Keratinocyte (primary cell): ENCODE results near the gene SYTL1. TPM values are rescaled to one million over a fixed set of nuclear protein-coding genes. Genes with fewer than 3 reads are reported as not detected.

ENCODE experiments used
- DNase-seq: peaks from one replicate; pipeline ENCODE4 v3.0.0-alpha.2; 2011; ENCODE audit warnings: low read depth, missing footprints, low spot score
- FAIRE-seq: peaks from 2 replicates; lab custom pipeline; 2011; peaks lifted over from hg19 to GRCh38; lab: Jason Lieb, UNC
- H2AFZ ChIP-seq: 2 replicates; pipeline ENCODE4 v1.6.0; 2012; ENCODE audit warnings: low read length, control low read depth, inconsistent platforms; ENCODE audit not compliant: control insufficient read depth
- H3K27ac ChIP-seq: 2 replicates; pipeline ENCODE4 v1.5.1; 2011; ENCODE audit warnings: low read length; ENCODE audit not compliant: control insufficient read depth, insufficient read depth
- H3K27me3 ChIP-seq: 3 replicates; pipeline ENCODE4 v1.6.0; 2011; ENCODE audit warnings: low read length; ENCODE audit not compliant: control insufficient read depth, insufficient read depth; ENCODE audit errors: extremely low read depth
- H3K36me3 ChIP-seq, 2 experiments: 2 replicates in 1 of 2; 3 replicates in 1 of 2; pipeline ENCODE4 v1.5.1; 2011; ENCODE audit warnings: low read length in 2 of 2, mild to moderate bottlenecking in 1 of 2; ENCODE audit not compliant: control insufficient read depth in 2 of 2, insufficient read depth in 2 of 2; ENCODE audit errors: extremely low read depth in 1 of 2
- H3K4me1 ChIP-seq: 3 replicates; pipeline ENCODE4 v1.5.1; 2011; ENCODE audit warnings: low read length; ENCODE audit not compliant: control insufficient read depth, insufficient read depth; ENCODE audit errors: extremely low read depth
- H3K4me2 ChIP-seq: 3 replicates; pipeline ENCODE4 v1.6.0; 2011; ENCODE audit warnings: low read depth, low read length; ENCODE audit not compliant: control insufficient read depth, insufficient read depth; ENCODE audit errors: extremely low read depth
- H3K4me3 ChIP-seq, 3 experiments: fragments of 200-600 bp in 1 of 3; sonication (generic) in 1 of 3; 2 replicates in 2 of 3; 3 replicates in 1 of 3; pipeline ENCODE4 v1.5.1; 2011 to 2016; ENCODE audit warnings: low read length in 3 of 3, mild to moderate bottlenecking in 3 of 3, control low read depth in 2 of 3, inconsistent platforms in 1 of 3, low read depth in 1 of 3, mixed read lengths in 1 of 3, mixed run types in 1 of 3, moderate library complexity in 1 of 3; ENCODE audit not compliant: control insufficient read depth in 2 of 3, insufficient read depth in 2 of 3; ENCODE audit errors: extremely low read depth in 1 of 3
- H3K79me2 ChIP-seq: 2 replicates; pipeline ENCODE4 v1.6.0; 2012; ENCODE audit warnings: low read length; ENCODE audit not compliant: control insufficient read depth, insufficient read depth
- H3K9ac ChIP-seq: 3 replicates; pipeline ENCODE4 v1.6.0; 2011; ENCODE audit warnings: low read length; ENCODE audit not compliant: control insufficient read depth, insufficient read depth; ENCODE audit errors: extremely low read depth
- H3K9me1 ChIP-seq: 3 replicates; pipeline ENCODE4 v1.6.0; 2011; ENCODE audit warnings: low read length; ENCODE audit not compliant: control insufficient read depth, insufficient read depth; ENCODE audit errors: extremely low read depth
- H3K9me3 ChIP-seq: 2 replicates; pipeline ENCODE4 v1.5.1; 2012; ENCODE audit warnings: low read depth, low read length; ENCODE audit not compliant: control insufficient read depth
- H4K20me1 ChIP-seq: 3 replicates; pipeline ENCODE4 v1.6.0; 2011; ENCODE audit warnings: low read length; ENCODE audit not compliant: control insufficient read depth, insufficient read depth; ENCODE audit errors: extremely low read depth
- EZH2 ChIP-seq: IDR thresholded peaks from one replicate; pipeline ENCODE4 v1.6.1; 2012; ENCODE audit warnings: inconsistent platforms, mild to moderate bottlenecking, low read length, moderate library complexity
- dilution Hi-C: fragments of 300-500 bp; cut with MboI; formaldehyde crosslinking; loops from one replicate; pipeline ENCODE4 v1.7.0; 2020; ENCODE audit warnings: low sequenced_read_pairs; ENCODE audit not compliant: extremely low pct_ligation_motif_present
- polyA plus RNA-seq, 5 experiments: library from polyadenylated mRNA; depleted of rRNA in 3 of 5; stranded (reverse) in 3 of 5; stranded (forward) in 1 of 5; unstranded in 1 of 5; fragments of >200 nt; gene quantifications; 1 replicate in 1 of 5; 2 replicates in 3 of 5; 3 replicates in 1 of 5; pipeline versions ENCODE4 v1.2.1 to v1.2.3, GENCODE V29; 2011 to 2012; ENCODE audit warnings: missing spikeins in 2 of 5, low read depth in 1 of 5, low replicate concordance in 1 of 5
- TF ChIP-seq, protein P1 (sequence below), 3 experiments: IDR thresholded peaks in 1 of 3; conservative IDR thresholded peaks in 1 of 3; optimal IDR thresholded peaks in 1 of 3; 2 replicates in 2 of 3; 3 replicates in 1 of 3; pipeline versions ENCODE3 to v1.5.1; 2011; ENCODE audit warnings: low read length in 3 of 3, mild to moderate bottlenecking in 3 of 3, moderate library complexity in 2 of 3, control low read depth in 1 of 3, inconsistent platforms in 1 of 3; ENCODE audit not compliant: insufficient read depth in 2 of 3; ENCODE audit errors: extremely low read depth in 1 of 3

The SYTL1 gene
- polyA plus RNA-seq, 1 donor (not counting 4 experiments of a cell fraction or from before 2014, with no cell fraction given), result 15.6 TPM

DNA sequence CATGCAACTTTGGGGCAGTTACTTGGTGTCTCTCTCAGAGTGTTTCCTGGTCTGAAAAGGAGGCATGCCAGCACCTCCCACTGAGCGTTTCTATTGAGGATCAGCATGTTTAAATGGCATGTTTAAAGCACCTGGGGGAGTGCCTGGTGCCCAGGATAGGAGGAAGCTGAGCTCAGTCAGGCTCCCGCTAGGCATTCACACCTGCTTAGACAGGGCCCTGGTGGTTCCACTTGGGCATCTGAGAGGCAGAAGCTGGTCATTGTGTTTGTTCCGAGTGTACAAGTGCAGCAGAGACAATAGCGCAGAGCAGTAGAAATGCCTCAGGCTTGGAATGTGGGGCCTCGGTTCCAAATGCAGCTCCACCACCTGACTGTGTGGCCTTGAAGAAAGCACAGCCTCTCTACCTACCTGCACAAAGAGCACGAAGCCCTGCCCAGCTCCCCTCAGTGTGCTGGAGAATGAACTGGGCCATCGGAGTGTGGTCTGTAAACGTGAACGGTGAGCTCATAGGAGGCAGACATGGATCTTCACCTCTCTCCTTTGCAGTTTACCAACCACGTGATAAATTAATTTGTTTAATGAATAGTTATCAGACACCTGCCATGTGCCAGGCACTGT is 40.1 kb upstream of the SYTL1 start:
- FAIRE-seq (no peak), DNase-seq (no peak)
- H3K4me2 ChIP-seq, result no peak overlapping the region
- H3K27me3 ChIP-seq, result no peaks in the 10 kb centered on the region
- H3K9me3 ChIP-seq, result no peaks in the 10 kb centered on the region
- H3K4me3 ChIP-seq, result no peak overlapping the region
- dilution Hi-C loops, result no loop called here
- no peaks in the 10 kb centered on the region for H3K79me2 ChIP-seq
- H3K9me1 ChIP-seq, result no peaks in the 10 kb centered on the region
- TF ChIP-seq EZH2, result no peak
- TF ChIP-seq, protein P1, sequence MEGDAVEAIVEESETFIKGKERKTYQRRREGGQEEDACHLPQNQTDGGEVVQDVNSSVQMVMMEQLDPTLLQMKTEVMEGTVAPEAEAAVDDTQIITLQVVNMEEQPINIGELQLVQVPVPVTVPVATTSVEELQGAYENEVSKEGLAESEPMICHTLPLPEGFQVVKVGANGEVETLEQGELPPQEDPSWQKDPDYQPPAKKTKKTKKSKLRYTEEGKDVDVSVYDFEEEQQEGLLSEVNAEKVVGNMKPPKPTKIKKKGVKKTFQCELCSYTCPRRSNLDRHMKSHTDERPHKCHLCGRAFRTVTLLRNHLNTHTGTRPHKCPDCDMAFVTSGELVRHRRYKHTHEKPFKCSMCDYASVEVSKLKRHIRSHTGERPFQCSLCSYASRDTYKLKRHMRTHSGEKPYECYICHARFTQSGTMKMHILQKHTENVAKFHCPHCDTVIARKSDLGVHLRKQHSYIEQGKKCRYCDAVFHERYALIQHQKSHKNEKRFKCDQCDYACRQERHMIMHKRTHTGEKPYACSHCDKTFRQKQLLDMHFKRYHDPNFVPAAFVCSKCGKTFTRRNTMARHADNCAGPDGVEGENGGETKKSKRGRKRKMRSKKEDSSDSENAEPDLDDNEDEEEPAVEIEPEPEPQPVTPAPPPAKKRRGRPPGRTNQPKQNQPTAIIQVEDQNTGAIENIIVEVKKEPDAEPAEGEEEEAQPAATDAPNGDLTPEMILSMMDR (optimal IDR thresholded peaks at IDR 0.05 in 1 of 3, IDR thresholded peaks at IDR 0.05 in 1 of 3, conservative IDR thresholded peaks at IDR 0.05 in 1 of 3; ENCODE audit: extremely low read depth in 1 of 3, insufficient read depth in 2 of 3, low read length in 3 of 3), result no peak
- H3K36me3 ChIP-seq, result peaks cover 6 to 9% of the 10 kb centered on the region in 2 experiments
- H3K27ac ChIP-seq, result no peak overlapping the region
- H3K9ac ChIP-seq, result no peak overlapping the region
- H2AFZ ChIP-seq, result no peak overlapping the region
- no peaks in the 10 kb centered on the region for H4K20me1 ChIP-seq
- peaks cover 28% of the 10 kb centered on the region for H3K4me1 ChIP-seq

DNA sequence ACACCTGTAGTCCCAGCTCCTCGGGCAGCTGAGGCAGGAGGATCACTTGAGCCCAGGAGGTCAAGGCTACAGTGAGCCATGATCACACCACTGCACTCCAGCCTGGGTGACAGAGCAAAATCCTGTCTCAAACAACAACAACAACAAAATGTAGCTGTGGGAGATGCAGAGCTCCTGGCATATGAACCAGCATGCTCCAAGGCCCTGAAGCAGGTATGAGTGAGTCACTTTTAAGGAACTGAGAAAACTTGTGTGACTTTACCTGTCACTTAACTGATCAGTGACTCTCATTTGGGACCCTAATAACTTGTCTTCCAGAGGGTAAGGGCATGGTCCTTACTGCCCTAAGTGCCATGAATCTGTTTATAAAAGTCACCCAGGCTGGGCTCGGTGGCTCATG is 39.2 kb upstream of the SYTL1 start:
- dilution Hi-C loops, result no loop called here
- no peaks in the 10 kb centered on the region for H3K79me2 ChIP-seq
- no peak overlapping the region for H3K4me2 ChIP-seq
- no peak overlapping the region for H3K4me3 ChIP-seq
- no peak overlapping the region for H3K9ac ChIP-seq
- H3K9me3 ChIP-seq, result no peaks in the 10 kb centered on the region
- no peak for TF ChIP-seq EZH2
- TF ChIP-seq, protein P1 (optimal IDR thresholded peaks at IDR 0.05 in 1 of 3, IDR thresholded peaks at IDR 0.05 in 1 of 3, conservative IDR thresholded peaks at IDR 0.05 in 1 of 3; ENCODE audit: extremely low read depth in 1 of 3, insufficient read depth in 2 of 3, low read length in 3 of 3), result no peak
- peaks cover 6% of the 10 kb centered on the region in 2 experiments for H3K36me3 ChIP-seq
- DNase-seq (no peak), FAIRE-seq (no peak)
- no peaks in the 10 kb centered on the region for H3K27me3 ChIP-seq
- no peaks in the 10 kb centered on the region for H3K9me1 ChIP-seq
- H2AFZ ChIP-seq, result no peak overlapping the region
- H3K27ac ChIP-seq, result no peak overlapping the region
- H4K20me1 ChIP-seq, result no peaks in the 10 kb centered on the region
- H3K4me1 ChIP-seq, result peaks cover 28% of the 10 kb centered on the region
